Upper lobe of left lung (tissue), 6 donors: Measurements from ENCODE around the gene PRKAR1B. TPM values are rescaled to one million over a fixed set of nuclear protein-coding genes. Genes with fewer than 3 reads are reported as not detected.

Experiments
- ATAC-seq, 2 donors: fragments of 200-7000 bp; cut with Tn5 transposase; one replicate each; pipeline ENCODE4 v1.9.1; 2022; ENCODE audit warnings: mild to moderate bottlenecking in 2 of 2, moderate library complexity in 2 of 2; ENCODE audit not compliant: low FRiP score in 2 of 2
- DNase-seq, 2 donors: peaks; one replicate each; pipeline ENCODE4 v3.0.0-alpha.2; 2019 to 2020
- H3K27ac ChIP-seq, 4 donors: fragments of 200-600 bp; sonication (generic); one replicate each; pipeline ENCODE4 v1.5.1; 2016 to 2019
- H3K27me3 ChIP-seq, 4 donors: fragments of 200-600 bp; sonication (generic); one replicate each; pipeline ENCODE4 v1.5.1; 2017 to 2019
- H3K36me3 ChIP-seq, 4 donors: fragments of 200-600 bp; sonication (generic); one replicate each; pipeline ENCODE4 v1.5.1; 2016 to 2019
- H3K4me1 ChIP-seq, 4 donors: fragments of 200-600 bp; sonication (generic); one replicate each; pipeline ENCODE4 v1.5.1; 2018 to 2019
- H3K4me3 ChIP-seq, 4 donors: fragments of 200-600 bp; sonication (generic); one replicate each; pipeline ENCODE4 v1.5.1; 2017 to 2019; ENCODE audit warnings: mild to moderate bottlenecking in 2 of 4, moderate library complexity in 1 of 4
- H3K9me3 ChIP-seq, 4 donors: fragments of 200-600 bp; sonication (generic); one replicate each; pipeline ENCODE4 v1.5.1; 2018 to 2019
- EP300 ChIP-seq, 4 donors: sonication (generic); formaldehyde crosslinking; IDR thresholded peaks; one replicate each; pipeline ENCODE4 v1.5.1; 2017; ENCODE audit warnings: antibody characterized with exemption in 4 of 4, control low read depth in 2 of 4
- POLR2A ChIP-seq, 4 donors: fragments of 450-650 bp; IDR thresholded peaks; one replicate each; pipeline ENCODE4 v1.5.1; 2016 to 2017; ENCODE audit warnings: antibody characterized with exemption in 4 of 4, mild to moderate bottlenecking in 2 of 4
- POLR2AphosphoS5 ChIP-seq, 2 donors: sonication (generic); formaldehyde crosslinking; IDR thresholded peaks; one replicate each; pipeline ENCODE4 v1.5.1; 2017; ENCODE audit warnings: antibody characterized with exemption in 2 of 2
- WGBS, 2 donors: methylation state at CpG; one replicate each; pipeline ENCODE4 v1.1.5; 2017 to 2018; 5-methylcytosine and 5-hydroxymethylcytosine counted together
- total RNA-seq, 6 donors: library from RNA; depleted of rRNA in 4 of 6; stranded (reverse); fragments of >200 nt in 4 of 6; gene quantifications; one replicate each; pipeline versions ENCODE4 v1.1.0 to v1.2.1, GENCODE V29; 2016 to 2021
- TF ChIP-seq, protein P1 (sequence below), 6 experiments: fragments of 450-650 bp in 4 of 6; fragments of 200-600 bp in 2 of 6; sonication (generic) in 2 of 6; IDR thresholded peaks; one replicate each; pipeline ENCODE4 v1.5.1; 2016 to 2019; ENCODE audit warnings: antibody characterized with exemption in 6 of 6
- donor health status: DM: no; HTN: no; CAD: no; lungs with moderate emphysema.
- donor health status: DM: no; HTN: yes; CAD: no; lungs with severe emphysema.

PRKAR1B gene
- total RNA-seq, 6 donors from 2014 or later = 10.3 to 24.4 (median 20.9) TPM

- DNase-seq (peak; percentile 42 to 88), ATAC-seq (peak in 1 of 2 donors; percentile 43)
- no peaks in the 10 kb centered on the region for H3K9me3 ChIP-seq
- no peaks in the 10 kb centered on the region for H3K36me3 ChIP-seq
- H3K4me1 ChIP-seq = peaks cover 40 to 51% (median 46%) of the 10 kb centered on the region in 4 donors
- WGBS, 2 donors = 68 to 72% methylated on average over 26 to 28 of the region's 38 CpGs
- TF ChIP-seq POLR2A (IDR thresholded peaks at IDR 0.05) (no peak), EP300 (IDR thresholded peaks at IDR 0.05) (no peak), POLR2AphosphoS5 (IDR thresholded peaks at IDR 0.05) (no peak)
- TF ChIP-seq, protein P1, sequence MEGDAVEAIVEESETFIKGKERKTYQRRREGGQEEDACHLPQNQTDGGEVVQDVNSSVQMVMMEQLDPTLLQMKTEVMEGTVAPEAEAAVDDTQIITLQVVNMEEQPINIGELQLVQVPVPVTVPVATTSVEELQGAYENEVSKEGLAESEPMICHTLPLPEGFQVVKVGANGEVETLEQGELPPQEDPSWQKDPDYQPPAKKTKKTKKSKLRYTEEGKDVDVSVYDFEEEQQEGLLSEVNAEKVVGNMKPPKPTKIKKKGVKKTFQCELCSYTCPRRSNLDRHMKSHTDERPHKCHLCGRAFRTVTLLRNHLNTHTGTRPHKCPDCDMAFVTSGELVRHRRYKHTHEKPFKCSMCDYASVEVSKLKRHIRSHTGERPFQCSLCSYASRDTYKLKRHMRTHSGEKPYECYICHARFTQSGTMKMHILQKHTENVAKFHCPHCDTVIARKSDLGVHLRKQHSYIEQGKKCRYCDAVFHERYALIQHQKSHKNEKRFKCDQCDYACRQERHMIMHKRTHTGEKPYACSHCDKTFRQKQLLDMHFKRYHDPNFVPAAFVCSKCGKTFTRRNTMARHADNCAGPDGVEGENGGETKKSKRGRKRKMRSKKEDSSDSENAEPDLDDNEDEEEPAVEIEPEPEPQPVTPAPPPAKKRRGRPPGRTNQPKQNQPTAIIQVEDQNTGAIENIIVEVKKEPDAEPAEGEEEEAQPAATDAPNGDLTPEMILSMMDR (IDR thresholded peaks at IDR 0.05) = peak in 1 of 6 experiments; percentile 5
- peak overlapping the region in 2 of 4 donors; percentile 19 to 21 for H3K4me3 ChIP-seq
- H3K27ac ChIP-seq = peak overlapping the region; percentile 88 to 95 (median 94)
- H3K27me3 ChIP-seq = no peaks in the 10 kb centered on the region
These were observed 124.5 kb downstream of the PRKAR1B start for GRCh38 chr7:602341-603141.

- DNase-seq (peak; percentile 72 to 90), ATAC-seq (peak; percentile 42 to 50)
- no peaks in the 10 kb centered on the region for H3K9me3 ChIP-seq
- peaks cover 40 to 51% (median 44%) of the 10 kb centered on the region in 4 donors for H3K4me1 ChIP-seq
- H3K27ac ChIP-seq = peak overlapping the region; percentile 88 to 95 (median 94)
- H3K27me3 ChIP-seq = no peaks in the 10 kb centered on the region
- 28 to 34% methylated on average over 18 to 38 of the region's 39 CpGs for WGBS, 2 donors
- TF ChIP-seq EP300 (IDR thresholded peaks at IDR 0.05) (peak in 2 of 4 donors; percentile 48 to 67), POLR2A (IDR thresholded peaks at IDR 0.05) (peak in 1 of 4 donors; percentile 39), POLR2AphosphoS5 (IDR thresholded peaks at IDR 0.05) (peak; percentile 3 to 57)
- TF ChIP-seq, protein P1 (IDR thresholded peaks at IDR 0.05) = no peak
- H3K4me3 ChIP-seq = peak overlapping the region in 3 of 4 donors; percentile 6 to 21 (median 19)
- H3K36me3 ChIP-seq = no peaks in the 10 kb centered on the region
These were observed 125.3 kb downstream of the PRKAR1B start for GRCh38 chr7:601595-602340.

DNA sequence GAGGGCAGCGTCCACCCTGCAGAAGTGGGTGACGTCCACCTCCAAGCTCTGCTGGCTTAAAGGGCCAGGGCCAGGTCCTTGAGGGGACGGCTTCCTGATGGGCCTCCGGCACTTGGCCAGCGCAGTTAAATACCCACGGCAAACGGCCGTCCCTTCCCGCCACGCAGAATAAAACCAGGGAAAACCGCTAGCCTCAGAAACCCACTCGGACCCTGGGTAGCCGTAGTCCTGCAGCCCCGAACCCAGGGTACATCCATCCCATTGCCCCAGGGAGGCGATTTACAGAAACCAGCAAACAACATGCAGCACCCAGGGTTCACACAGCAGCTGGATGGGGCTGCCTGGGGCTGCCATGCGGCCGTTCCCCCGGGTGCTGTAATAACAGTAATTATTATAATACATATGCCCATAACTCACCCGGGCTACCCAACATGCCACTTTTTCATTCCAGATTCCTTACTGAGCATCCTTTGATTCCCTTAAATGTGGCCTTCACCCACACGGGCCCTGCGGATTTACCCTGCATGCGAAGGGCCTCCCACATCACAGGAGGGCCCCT lies 126.0 kb downstream of the PRKAR1B start:
- H3K9me3 ChIP-seq = no peaks in the 10 kb centered on the region
- no peak for ATAC-seq
- TF ChIP-seq POLR2A (IDR thresholded peaks at IDR 0.05) = no peak
- TF ChIP-seq POLR2AphosphoS5 (IDR thresholded peaks at IDR 0.05) = no peak
- TF ChIP-seq, protein P1 (IDR thresholded peaks at IDR 0.05) = no peak
- no peak for TF ChIP-seq EP300 (IDR thresholded peaks at IDR 0.05)
- no peaks in the 10 kb centered on the region for H3K36me3 ChIP-seq
- peaks cover 40 to 51% (median 44%) of the 10 kb centered on the region in 4 donors for H3K4me1 ChIP-seq
- no peak for DNase-seq
- WGBS, 2 donors = 57 to 75% methylated on average over 8 to 22 of the region's 22 CpGs
- H3K27ac ChIP-seq = peak overlapping the region; percentile 88 to 95 (median 94)
- H3K27me3 ChIP-seq = no peaks in the 10 kb centered on the region
- peak overlapping the region in 3 of 4 donors; percentile 6 to 21 (median 19) for H3K4me3 ChIP-seq

- no peak for TF ChIP-seq EP300 (IDR thresholded peaks at IDR 0.05)
- TF ChIP-seq POLR2A (IDR thresholded peaks at IDR 0.05) = no peak
- no peak for TF ChIP-seq POLR2AphosphoS5 (IDR thresholded peaks at IDR 0.05)
- TF ChIP-seq, protein P1 (IDR thresholded peaks at IDR 0.05) = no peak
- Histone ChIP-seq H3K36me3 (peaks cover 0 to 6% (median 0%) of the 10 kb centered on the region in 4 donors), H3K4me3 (no peak overlapping the region), H3K9me3 (no peaks in the 10 kb centered on the region), H3K27me3 (no peaks in the 10 kb centered on the region), H3K27ac (peak overlapping the region in 3 of 4 donors; percentile 88 to 94 (median 94)), H3K4me1 (peaks cover 40 to 45% (median 42%) of the 10 kb centered on the region in 4 donors)
- ATAC-seq = no peak
- no peak for DNase-seq
- WGBS, 2 donors = 93 to 94% methylated on average over 33 of the region's 33 CpGs
These were observed 126.7 kb downstream of the PRKAR1B start for GRCh38 chr7:600149-601035.
